NB4 (cell line): ENCODE data around the gene NGFR.

Experiments
- CTCF ChIP-seq: IDR thresholded peaks from one replicate; pipeline ENCODE4 v1.5.1; 2012; ENCODE audit warnings: low read depth, low read length
- MAX ChIP-seq: IDR thresholded peaks from 2 replicates; pipeline ENCODE4 v1.6.1; 2011; ENCODE audit warnings: low read depth, low read length
- MYC ChIP-seq: IDR thresholded peaks from 2 replicates; pipeline ENCODE4 v1.6.1; 2011; ENCODE audit warnings: low read depth, low read length
- POLR2A ChIP-seq: IDR thresholded peaks from 2 replicates; pipeline ENCODE4 v1.6.1; 2011; ENCODE audit warnings: mild to moderate bottlenecking; ENCODE audit not compliant: insufficient read length; ENCODE audit errors: extremely low read depth

- TF ChIP-seq CTCF (no peak), POLR2A (no peak), MAX (no peak), MYC (no peak)
These were observed 29.6 kb downstream of the NGFR start for GRCh38 chr17:49524473-49525359.
